C4-2B (cell line): ENCODE results near the gene KLHL17.

Experiments
- H3K27ac ChIP-seq: fragments of 450-650 bp; 2 replicates; pipeline ENCODE4 v1.5.1; 2017
- ZFX ChIP-seq: fragments of 450-650 bp; IDR thresholded peaks from 2 replicates; pipeline ENCODE4 v1.6.1; 2017
- TF ChIP-seq, protein P1 (sequence below): fragments of 450-650 bp; conservative IDR thresholded peaks from 2 replicates; pipeline ENCODE4 v1.5.1; 2017; ENCODE audit warnings: mild to moderate bottlenecking

The KLHL17 gene

GRCh38 chr1:951364-951763 lies 9.0 kb upstream of the KLHL17 start:
- TF ChIP-seq, protein P1, sequence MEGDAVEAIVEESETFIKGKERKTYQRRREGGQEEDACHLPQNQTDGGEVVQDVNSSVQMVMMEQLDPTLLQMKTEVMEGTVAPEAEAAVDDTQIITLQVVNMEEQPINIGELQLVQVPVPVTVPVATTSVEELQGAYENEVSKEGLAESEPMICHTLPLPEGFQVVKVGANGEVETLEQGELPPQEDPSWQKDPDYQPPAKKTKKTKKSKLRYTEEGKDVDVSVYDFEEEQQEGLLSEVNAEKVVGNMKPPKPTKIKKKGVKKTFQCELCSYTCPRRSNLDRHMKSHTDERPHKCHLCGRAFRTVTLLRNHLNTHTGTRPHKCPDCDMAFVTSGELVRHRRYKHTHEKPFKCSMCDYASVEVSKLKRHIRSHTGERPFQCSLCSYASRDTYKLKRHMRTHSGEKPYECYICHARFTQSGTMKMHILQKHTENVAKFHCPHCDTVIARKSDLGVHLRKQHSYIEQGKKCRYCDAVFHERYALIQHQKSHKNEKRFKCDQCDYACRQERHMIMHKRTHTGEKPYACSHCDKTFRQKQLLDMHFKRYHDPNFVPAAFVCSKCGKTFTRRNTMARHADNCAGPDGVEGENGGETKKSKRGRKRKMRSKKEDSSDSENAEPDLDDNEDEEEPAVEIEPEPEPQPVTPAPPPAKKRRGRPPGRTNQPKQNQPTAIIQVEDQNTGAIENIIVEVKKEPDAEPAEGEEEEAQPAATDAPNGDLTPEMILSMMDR = no peak; the same call in 1 of the 2 replicates
- no peak for TF ChIP-seq ZFX
- H3K27ac ChIP-seq = no peak overlapping the region

DNA sequence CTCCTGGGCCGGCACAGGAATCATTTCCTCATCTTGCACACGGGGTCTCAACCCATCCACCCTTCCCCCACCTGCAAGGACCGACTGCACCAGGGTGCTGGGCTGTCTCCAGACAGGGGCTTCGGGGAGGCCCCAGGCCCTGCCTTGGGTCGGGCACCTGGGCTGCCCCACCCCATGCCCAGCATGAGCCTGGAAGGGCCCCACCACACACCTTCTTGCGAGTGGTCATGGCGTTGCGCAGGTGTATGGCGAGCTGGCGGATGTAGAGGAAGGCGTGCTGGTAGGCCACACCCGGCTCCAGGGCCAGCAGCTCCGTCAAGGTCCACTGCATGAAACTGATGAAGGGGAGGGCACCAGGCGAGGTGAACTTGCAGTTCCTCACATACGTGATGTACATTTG lies 8.2 kb upstream of the KLHL17 start:
- TF ChIP-seq ZFX = no peak
- TF ChIP-seq, protein P1 = no peak

GRCh38 chr1:952603-953002 lies 7.8 kb upstream of the KLHL17 start:
- TF ChIP-seq, protein P1 = no peak
- no peak for TF ChIP-seq ZFX
- no peak overlapping the region for H3K27ac ChIP-seq

More for the DNA sequence above, 8.2 kb upstream of the KLHL17 start:
- H3K27ac ChIP-seq = no peak overlapping the region

DNA sequence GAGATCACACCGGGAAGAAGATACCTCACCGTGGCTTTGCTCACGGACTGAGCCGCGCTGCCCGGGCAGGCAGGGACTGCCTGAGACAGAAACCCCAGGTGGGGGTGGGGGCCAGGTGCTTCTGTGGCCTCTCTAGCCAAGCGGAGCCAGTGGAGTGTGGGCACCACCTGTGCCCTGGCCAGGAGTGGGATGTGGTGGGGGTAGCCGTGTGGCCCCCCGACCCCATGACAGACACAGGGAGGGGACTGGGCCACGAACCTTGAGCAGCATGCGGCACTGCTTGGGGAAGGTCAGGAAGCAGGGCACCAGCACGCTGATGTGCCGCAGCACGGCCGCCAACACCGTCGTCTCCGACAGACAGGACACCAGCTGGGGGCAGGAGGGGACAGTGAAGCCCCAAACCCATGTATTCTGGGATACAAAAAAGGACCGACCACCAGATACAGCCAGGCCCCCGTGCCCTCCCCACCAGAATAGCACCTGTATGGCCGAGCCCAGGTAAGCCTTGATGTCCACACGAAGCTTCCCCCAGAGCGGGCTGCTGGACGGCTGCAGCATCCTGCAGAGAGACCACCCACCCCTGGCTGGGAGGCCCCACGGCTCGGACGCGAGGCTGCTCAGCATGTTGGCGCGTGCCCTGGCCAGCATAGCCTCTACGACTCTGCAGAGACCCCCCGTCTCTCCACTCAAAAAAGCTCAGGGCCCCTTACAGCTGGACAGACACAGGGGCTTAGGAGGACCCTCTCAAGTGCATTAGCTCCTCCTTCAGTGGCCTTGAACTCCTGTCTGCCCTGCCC lies 6.7 kb upstream of the KLHL17 start:
- TF ChIP-seq, protein P1 = no peak
- no peak for TF ChIP-seq ZFX
- no peak overlapping the region for H3K27ac ChIP-seq

DNA sequence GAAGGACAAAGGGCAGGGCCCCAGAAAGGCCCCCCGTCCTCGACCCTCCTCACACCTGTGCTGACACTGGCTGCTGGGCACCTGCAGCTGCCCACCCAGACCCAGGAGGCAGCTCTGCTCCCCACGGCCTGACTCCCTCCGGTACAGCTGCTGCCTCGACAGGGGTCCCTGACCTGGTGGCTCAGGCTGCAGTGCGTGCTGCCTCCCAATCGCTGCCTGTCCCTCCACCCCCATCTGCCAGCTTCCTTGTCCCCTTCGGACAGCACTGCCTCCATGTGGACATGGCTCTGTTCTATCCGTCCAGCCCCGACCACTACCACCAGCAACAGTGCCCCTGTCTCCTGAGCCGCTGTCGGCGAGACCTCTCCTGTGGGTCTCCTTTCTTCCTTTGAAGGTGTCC lies 5.5 kb upstream of the KLHL17 start:
- H3K27ac ChIP-seq = no peak overlapping the region
- TF ChIP-seq ZFX = no peak
- TF ChIP-seq, protein P1 = no peak

- TF ChIP-seq ZFX = no peak
- TF ChIP-seq, protein P1 = no peak
- no peak overlapping the region for H3K27ac ChIP-seq
Observed at GRCh38 chr1:955474-955873, 4.9 kb upstream of the KLHL17 start.

DNA sequence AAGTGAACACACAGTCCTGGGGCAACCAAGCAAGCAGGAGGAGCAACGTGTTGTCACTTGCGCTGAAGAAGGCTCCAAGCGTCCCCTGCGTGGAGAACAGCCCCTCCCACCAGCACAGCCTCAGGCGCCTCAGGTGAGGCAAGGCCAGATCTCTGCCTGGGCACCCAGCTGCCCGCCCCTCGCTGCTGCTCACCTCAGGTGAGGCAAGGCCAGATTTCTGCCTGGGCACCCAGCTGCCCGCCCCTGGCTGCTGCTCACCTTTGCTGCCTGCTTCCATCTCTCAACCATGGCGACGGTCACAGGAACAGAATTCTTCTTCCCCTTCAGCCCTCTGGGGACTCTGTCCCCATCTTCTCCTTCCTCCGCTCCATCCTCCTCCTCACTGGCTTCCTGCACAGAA lies 3.7 kb upstream of the KLHL17 start:
- TF ChIP-seq ZFX = no peak
- TF ChIP-seq, protein P1 = no peak
- H3K27ac ChIP-seq = no peak overlapping the region
